ENCODE results near the gene LAMTOR4. TPM values are rescaled to one million over a fixed set of nuclear protein-coding genes. Genes with fewer than 3 reads are reported as not detected.
"Not testable (repeated sequence)": the region's sequence is repeated elsewhere in the genome, so short reads cannot be mapped to it uniquely, and the experiment has no call there.

LAMTOR4 gene
- total RNA-seq, 2 donors from 2014 or later, result 224 to 268 TPM

GRCh38 chr7:100183090-100183489 is 34.4 kb downstream of the LAMTOR4 start:
- intact Hi-C loops (cut with DNase I, micrococcal nuclease); ATAC-seq; DNase-seq: not testable (repeated sequence)

GRCh38 chr7:100185726-100186125 is 37.0 kb downstream of the LAMTOR4 start:
- ATAC-seq (no peak), DNase-seq (no peak)
- intact Hi-C loops (cut with DNase I, micrococcal nuclease), result no loop called here

GRCh38 chr7:100189061-100189460 is 40.3 kb downstream of the LAMTOR4 start:
- DNase-seq, result no peak
- intact Hi-C loops (cut with DNase I, micrococcal nuclease), result no loop called here
- ATAC-seq, result no peak

- ATAC-seq, result peak; percentile 62
- intact Hi-C loops (cut with DNase I, micrococcal nuclease), result no loop called here
- no peak for DNase-seq
Observed at GRCh38 chr7:100190048-100190711, 41.5 kb downstream of the LAMTOR4 start.

- ATAC-seq (peak; percentile 66), DNase-seq (no peak)
- intact Hi-C loops (cut with DNase I, micrococcal nuclease), result no loop called here
Observed at GRCh38 chr7:100191775-100192174, 43.1 kb downstream of the LAMTOR4 start.

- ATAC-seq; intact Hi-C loops (cut with DNase I, micrococcal nuclease); DNase-seq: not testable (repeated sequence)
Observed at GRCh38 chr7:100192281-100192862, 43.7 kb downstream of the LAMTOR4 start.

- intact Hi-C loops (cut with DNase I, micrococcal nuclease), result no loop called here
- ATAC-seq (no peak), DNase-seq (no peak)
Observed at GRCh38 chr7:100192969-100193368, 44.3 kb downstream of the LAMTOR4 start.

GRCh38 chr7:100195222-100195621 is 46.5 kb downstream of the LAMTOR4 start:
- ATAC-seq (no peak), DNase-seq (no peak)
- intact Hi-C loops (cut with DNase I, micrococcal nuclease), result no loop called here

- ATAC-seq; DNase-seq; intact Hi-C loops (cut with DNase I, micrococcal nuclease): not testable (repeated sequence)
Observed at GRCh38 chr7:100195901-100196322, 47.2 kb downstream of the LAMTOR4 start.

- no peak for DNase-seq
- intact Hi-C loops (cut with DNase I, micrococcal nuclease), result no loop called here
- ATAC-seq, result no peak
Observed at GRCh38 chr7:100198266-100198665, 49.5 kb downstream of the LAMTOR4 start.

- ATAC-seq, result peak; percentile 84
- DNase-seq, result peak in 1 of 2 donors; percentile 61
- intact Hi-C loops (cut with DNase I, micrococcal nuclease), result no loop called here
Observed at GRCh38 chr7:100200693-100201092, 52.0 kb downstream of the LAMTOR4 start.

Small RNA genes lying within 50 kb of the gene (microRNA-seq; reads per million reads assigned to microRNA genes)
- gene MIR4658, result 0 to 0.53 reads per million in 2 donors

Other genes starting within 250 kb of the LAMTOR4 start
- gene TRIM4, start 229.4 kb upstream of the LAMTOR4 start, total RNA-seq, result 10 to 100 TPM; 21.5 to 23.8 TPM
- not detected for gene GJC3, start 219.3 kb upstream of the LAMTOR4 start, total RNA-seq
- 1 to 10 TPM; 3.4 to 4.8 TPM for gene AZGP1, start 172.9 kb upstream of the LAMTOR4 start, total RNA-seq
- gene ZKSCAN1, start 133.3 kb upstream of the LAMTOR4 start, total RNA-seq, result 100 to 1,000 TPM; 127 to 133 TPM
- 1 to 10 TPM; 6.7 to 7.1 TPM for gene ZSCAN21, start 99.1 kb upstream of the LAMTOR4 start, total RNA-seq
- gene ZNF3, start 67.2 kb upstream of the LAMTOR4 start, total RNA-seq, result 10 to 100 TPM; 34.0 to 37.2 TPM
- 10 to 100 TPM; 59.3 to 65.6 TPM for gene COPS6, start 59.9 kb upstream of the LAMTOR4 start, total RNA-seq
- 10 to 100 TPM; 44.7 to 62.1 TPM for gene MCM7, start 47.5 kb upstream of the LAMTOR4 start, total RNA-seq
- 10 to 100 TPM; 20.2 to 20.8 TPM for gene AP4M1, start 47.3 kb upstream of the LAMTOR4 start, total RNA-seq
- gene TAF6, start 29.6 kb upstream of the LAMTOR4 start, total RNA-seq, result 10 to 100 TPM; 28.7 to 33.1 TPM
- gene CNPY4, start 29.3 kb upstream of the LAMTOR4 start, total RNA-seq, result 1 to 10 TPM; 7.0 to 9.8 TPM
- gene MBLAC1, start 22.0 kb upstream of the LAMTOR4 start, total RNA-seq, result 1 to 10 TPM; 2.7 to 3.9 TPM
- 10 to 100 TPM; 54.9 to 62.1 TPM for gene TRAPPC14, start 9.8 kb downstream of the LAMTOR4 start, total RNA-seq
- 10 to 100 TPM in 1 of 2 donors, 1 to 10 TPM in 1; 8.0 to 10.9 TPM for gene GAL3ST4, start 19.7 kb downstream of the LAMTOR4 start, total RNA-seq
- 1 to 10 TPM; 4.0 to 5.7 TPM for gene GPC2, start 28.5 kb downstream of the LAMTOR4 start, total RNA-seq
- gene STAG3, start 29.0 kb downstream of the LAMTOR4 start, total RNA-seq, result 1 to 10 TPM; 1.2 to 2.0 TPM
- gene PVRIG, start 71.0 kb downstream of the LAMTOR4 start, total RNA-seq, result 1 to 10 TPM in 1 of 2 donors, not detected in 1; 1.1 TPM
- gene SPDYE3, start 158.8 kb downstream of the LAMTOR4 start, total RNA-seq, result not detected
- gene PILRB, start 209.2 kb downstream of the LAMTOR4 start, total RNA-seq, result 10 to 100 TPM; 36.1 to 45.0 TPM
- gene PILRA, start 224.6 kb downstream of the LAMTOR4 start, total RNA-seq, result 1 to 10 TPM; 1.9 to 5.2 TPM